ENCODE measurements around the gene CYP2A13. TPM values are rescaled to one million over a fixed set of nuclear protein-coding genes. Genes with fewer than 3 reads are reported as not detected.

The CYP2A13 gene
- total and polyA plus RNA-seq, 8 donors: 0.20 TPM; not detected in 7

- no peak overlapping the region for H3K27ac ChIP-seq
- intact Hi-C loops (cut with DNase I): loop anchor here in 1 of 2 donors (10.0 kb wide), 2 partner anchors 170 to 480 kb away; no protein-coding TSS in a partner anchor
- no peaks in the 10 kb centered on the region for H3K9me3 ChIP-seq
- ATAC-seq: peak; percentile 97
- peak; percentile 80 to 85 for TF ChIP-seq CTCF (IDR thresholded peaks at IDR 0.05)
- no peak overlapping the region for H3K4me3 ChIP-seq
- H3K4me1 ChIP-seq: no peaks in the 10 kb centered on the region
- H3K27me3 ChIP-seq: peaks cover 0 to 10% of the 10 kb centered on the region in 2 donors
- H3K36me3 ChIP-seq: no peaks in the 10 kb centered on the region
- peak in 3 of 4 donors; percentile 23 to 79 (median 60) for DNase-seq
Observed at GRCh38 chr19:41144403-41144802, 56.2 kb downstream of the CYP2A13 start.

Other genes starting within 250 kb of the CYP2A13 start
- gene CYP2A6, start 238.0 kb upstream of the CYP2A13 start, total RNA-seq: under 1 TPM in 1 of 2 donors, not detected in 1; 0.31 TPM
- 1 to 10 TPM in 2 of 6 donors, under 1 TPM in 4; 0.13 to 1.2 (median 0.62) TPM for gene CYP2A6, start 238.0 kb upstream of the CYP2A13 start, polyA plus RNA-seq (ENCODE audit: insufficient read length in 6 of 6)
- not detected for gene CYP2A7, start 206.2 kb upstream of the CYP2A13 start, total RNA-seq
- under 1 TPM; 0.18 to 0.49 (median 0.34) TPM for gene CYP2A7, start 206.2 kb upstream of the CYP2A13 start, polyA plus RNA-seq (ENCODE audit: insufficient read length in 6 of 6)
- 1 to 10 TPM in 1 of 2 donors, under 1 TPM in 1; 0.73 to 1.1 TPM for gene CYP2B6, start 97.2 kb upstream of the CYP2A13 start, total RNA-seq
- gene CYP2B6, start 97.2 kb upstream of the CYP2A13 start, polyA plus RNA-seq (ENCODE audit: insufficient read length in 6 of 6): under 1 TPM in 5 of 6 donors, not detected in 1; 0.08 to 0.43 (median 0.21) TPM
- gene CYP2F1, start 26.0 kb downstream of the CYP2A13 start, total RNA-seq: 1 to 10 TPM in 1 of 2 donors, not detected in 1; 1.0 TPM
- gene CYP2F1, start 26.0 kb downstream of the CYP2A13 start, polyA plus RNA-seq (ENCODE audit: insufficient read length in 6 of 6): under 1 TPM; 0.17 to 0.51 (median 0.30) TPM
- 10 to 100 TPM; 12.5 to 22.5 TPM for gene CYP2S1, start 104.8 kb downstream of the CYP2A13 start, total RNA-seq
- 1 to 10 TPM; 2.6 to 5.8 (median 3.5) TPM for gene CYP2S1, start 104.8 kb downstream of the CYP2A13 start, polyA plus RNA-seq (ENCODE audit: insufficient read length in 6 of 6)
- gene AXL, start 130.8 kb downstream of the CYP2A13 start, total RNA-seq: 10 to 100 TPM; 35.2 to 48.2 TPM
- gene AXL, start 130.8 kb downstream of the CYP2A13 start, polyA plus RNA-seq (ENCODE audit: insufficient read length in 6 of 6): 10 to 100 TPM; 30.4 to 40.5 (median 33.4) TPM
- gene HNRNPUL1, start 175.9 kb downstream of the CYP2A13 start, total RNA-seq: 100 to 1,000 TPM; 168 to 174 TPM
- gene HNRNPUL1, start 175.9 kb downstream of the CYP2A13 start, polyA plus RNA-seq (ENCODE audit: insufficient read length in 6 of 6): 100 to 1,000 TPM; 209 to 240 (median 228) TPM
- 10 to 100 TPM; 25.3 to 30.2 TPM for gene CCDC97, start 221.7 kb downstream of the CYP2A13 start, total RNA-seq
- gene CCDC97, start 221.7 kb downstream of the CYP2A13 start, polyA plus RNA-seq (ENCODE audit: insufficient read length in 6 of 6): 10 to 100 TPM; 27.1 to 36.9 (median 34.3) TPM

Measured in left lung (tissue), 10 donors.